ENCODE data around the gene KLK14.

KLK14 gene

DNA sequence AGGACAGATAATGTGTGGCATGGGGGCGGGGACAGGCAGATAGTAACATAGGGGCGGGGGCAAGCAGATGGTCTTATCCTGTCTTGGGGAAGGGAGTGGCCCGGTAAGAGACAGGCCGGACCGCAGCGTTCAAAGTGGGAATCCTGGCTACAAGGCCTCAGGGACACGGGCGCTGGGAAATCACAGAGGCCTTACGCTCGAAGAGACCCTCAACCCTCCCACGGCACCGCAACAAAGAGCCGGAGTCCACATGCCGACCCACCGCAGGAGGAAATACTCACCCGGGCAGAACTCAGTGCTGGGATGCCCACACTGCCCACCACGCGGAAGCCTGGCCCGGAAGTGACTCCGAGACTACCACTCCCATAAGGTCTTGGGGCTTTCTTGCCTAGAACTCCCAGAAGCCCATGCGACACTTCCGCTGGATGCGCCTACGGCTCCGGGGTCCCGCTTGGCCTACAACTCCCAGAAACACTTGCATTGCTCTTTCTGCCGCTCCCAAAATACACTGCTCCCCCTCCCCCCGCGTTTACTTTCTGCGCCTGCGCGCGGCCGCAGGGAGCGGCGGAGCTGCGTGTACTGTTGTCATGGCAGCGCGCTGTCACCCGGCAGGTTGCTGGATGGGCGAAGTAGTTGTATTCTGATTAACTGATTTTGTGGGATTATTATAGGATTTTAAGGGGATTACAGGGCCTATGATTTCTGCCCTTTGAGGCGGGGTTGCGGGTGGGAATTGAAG, 25.5 kb upstream of the KLK14 start, which contains the start of gene CTU1:
CTU1 (minus strand) TSS at position 344 of the 739 bp plus-strand sequence. CDS start 3,840 bp downstream, outside the sequence.
- DNase-seq, result peak; percentile 98

DNA sequence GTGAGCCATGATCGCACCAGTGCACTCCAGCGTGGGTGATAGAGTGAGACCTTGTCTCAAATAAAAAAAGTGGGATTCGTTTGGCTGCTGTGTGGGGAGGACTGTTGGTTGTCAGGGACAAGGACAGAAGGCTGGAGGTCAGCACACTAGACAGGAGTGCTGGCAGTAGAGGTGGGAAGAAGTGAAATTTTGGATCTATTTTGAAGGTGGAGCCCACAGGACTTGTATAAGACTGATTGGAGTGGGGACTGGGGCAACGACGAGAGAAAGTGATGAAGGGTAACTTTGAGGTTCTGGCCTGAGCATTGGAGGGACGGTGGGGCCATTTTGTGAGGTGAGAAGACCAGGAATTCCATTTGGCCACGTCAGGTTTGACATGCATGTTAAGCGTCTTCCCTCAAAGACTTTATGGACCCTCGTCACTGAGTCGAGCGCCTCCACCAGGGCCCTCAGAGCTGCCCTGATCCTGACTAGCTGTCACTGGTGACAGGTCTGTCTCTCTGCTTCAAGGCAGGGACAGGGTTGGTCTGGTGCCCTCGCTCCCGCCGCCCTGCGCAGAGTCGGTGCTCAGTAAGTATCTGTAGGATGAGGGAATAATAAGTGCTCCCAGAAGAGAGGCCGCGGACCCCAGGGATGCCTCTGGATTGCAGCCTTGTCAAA, 24.8 kb upstream of the KLK14 start:
- no peak for DNase-seq

DNA sequence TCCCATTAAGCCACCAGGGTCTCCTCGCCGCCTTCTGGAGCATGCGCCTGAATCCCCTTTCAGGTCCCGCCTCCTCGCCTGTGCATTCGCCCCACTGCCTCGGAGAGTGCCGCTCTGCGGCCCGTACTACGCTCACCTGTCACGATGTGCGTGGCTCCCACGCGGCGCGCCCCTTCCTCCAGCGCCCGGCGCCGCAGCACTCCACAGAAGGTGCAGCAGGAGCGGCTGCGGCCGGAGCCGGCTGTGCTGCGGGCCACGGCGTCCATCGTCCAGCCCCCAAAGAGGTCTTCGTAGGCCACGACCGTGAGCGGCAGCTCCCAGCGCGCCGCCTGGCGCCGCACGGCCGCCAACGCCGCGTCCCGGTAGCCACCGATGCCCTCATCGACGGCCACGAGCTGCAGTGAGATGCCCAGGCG, 21.2 kb upstream of the KLK14 start:
- no peak for DNase-seq

DNA sequence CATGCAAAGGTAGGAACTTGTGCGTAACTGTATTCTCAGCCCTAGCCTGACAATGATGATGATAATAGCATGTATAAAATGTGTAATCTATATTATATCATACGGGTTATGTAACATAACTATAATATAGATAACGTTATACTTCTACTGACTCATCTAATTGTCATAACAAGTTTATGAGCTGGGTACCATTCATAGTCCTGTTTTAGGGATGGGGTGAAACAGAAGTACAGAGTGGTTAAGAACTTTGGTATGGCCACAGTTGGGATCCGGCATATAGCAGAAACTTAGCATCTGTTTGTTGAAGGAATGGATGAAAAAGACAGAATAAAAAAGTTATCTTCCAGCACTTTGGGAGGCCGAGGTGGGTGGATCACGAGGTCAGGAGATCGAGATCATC, 20.3 kb upstream of the KLK14 start:
- no peak for DNase-seq

DNA sequence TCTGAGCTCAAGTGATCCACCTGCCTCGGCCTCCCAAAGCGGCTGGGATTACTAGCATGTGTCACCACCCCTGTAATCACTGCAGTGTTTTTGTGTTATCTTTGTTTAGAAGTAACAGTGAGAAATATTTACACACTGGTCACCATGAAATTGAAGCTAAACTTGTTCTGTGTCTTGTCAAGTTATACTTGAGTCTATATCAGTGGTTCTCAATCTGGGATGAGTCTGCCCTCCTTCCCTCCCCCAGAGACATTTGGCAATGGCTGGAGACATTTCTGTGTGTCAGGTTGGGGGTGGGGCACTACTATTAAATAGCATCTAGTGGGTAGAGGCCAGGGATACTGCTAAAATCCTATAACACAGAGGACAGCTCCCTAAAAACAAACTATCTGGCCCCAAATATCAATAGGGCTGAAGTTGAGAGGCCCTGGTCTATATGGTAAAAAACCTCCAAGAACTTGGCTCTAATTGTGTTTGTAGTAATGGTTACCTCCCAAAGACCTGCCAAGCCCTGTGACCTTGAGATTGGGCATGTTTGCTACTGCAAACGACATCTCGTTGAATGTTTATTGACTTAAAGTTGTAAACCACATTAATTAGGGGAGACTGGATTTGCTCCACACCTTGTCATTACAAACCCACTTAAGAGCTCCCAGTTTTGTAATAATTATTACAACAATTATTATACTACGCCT, 18.6 kb upstream of the KLK14 start:
- DNase-seq, result no peak

DNA sequence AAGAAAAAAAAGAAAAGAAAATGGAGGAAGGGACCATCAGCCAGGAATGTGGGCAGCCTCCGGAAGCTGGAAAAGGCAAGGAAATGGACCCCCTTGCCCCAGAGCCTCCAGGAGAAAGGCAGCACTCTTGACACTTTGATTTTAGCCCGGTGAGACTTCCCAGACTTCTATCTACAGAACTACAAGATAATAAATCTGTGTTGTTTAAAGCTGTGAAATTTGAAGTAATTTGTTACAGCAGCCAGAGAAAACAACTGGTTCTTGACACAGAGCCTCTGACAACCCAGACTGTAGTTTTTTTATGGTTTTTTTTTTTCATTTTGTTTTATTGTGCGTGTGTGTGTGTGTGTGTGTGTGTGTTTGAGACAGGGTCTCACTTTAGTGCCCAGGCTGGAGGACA, 17.9 kb upstream of the KLK14 start:
- DNase-seq, result no peak

DNA sequence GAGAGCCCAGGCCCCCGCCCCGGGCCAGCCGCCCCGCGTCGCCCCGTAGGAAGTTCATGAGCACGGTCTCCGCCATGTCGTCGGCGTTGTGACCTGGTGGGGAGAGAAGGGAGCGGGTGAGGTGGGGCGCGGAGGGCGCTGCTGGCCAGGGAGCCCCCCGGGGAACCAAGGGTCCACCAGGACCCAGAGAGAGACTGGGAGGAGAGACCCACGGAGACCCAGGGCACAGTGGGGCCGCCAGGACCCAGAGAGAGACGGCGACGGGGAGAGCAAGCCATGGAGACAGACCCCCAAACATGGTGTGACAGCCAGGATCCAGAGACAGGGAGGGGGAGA, 16.3 kb upstream of the KLK14 start:
- DNase-seq, result no peak

DNA sequence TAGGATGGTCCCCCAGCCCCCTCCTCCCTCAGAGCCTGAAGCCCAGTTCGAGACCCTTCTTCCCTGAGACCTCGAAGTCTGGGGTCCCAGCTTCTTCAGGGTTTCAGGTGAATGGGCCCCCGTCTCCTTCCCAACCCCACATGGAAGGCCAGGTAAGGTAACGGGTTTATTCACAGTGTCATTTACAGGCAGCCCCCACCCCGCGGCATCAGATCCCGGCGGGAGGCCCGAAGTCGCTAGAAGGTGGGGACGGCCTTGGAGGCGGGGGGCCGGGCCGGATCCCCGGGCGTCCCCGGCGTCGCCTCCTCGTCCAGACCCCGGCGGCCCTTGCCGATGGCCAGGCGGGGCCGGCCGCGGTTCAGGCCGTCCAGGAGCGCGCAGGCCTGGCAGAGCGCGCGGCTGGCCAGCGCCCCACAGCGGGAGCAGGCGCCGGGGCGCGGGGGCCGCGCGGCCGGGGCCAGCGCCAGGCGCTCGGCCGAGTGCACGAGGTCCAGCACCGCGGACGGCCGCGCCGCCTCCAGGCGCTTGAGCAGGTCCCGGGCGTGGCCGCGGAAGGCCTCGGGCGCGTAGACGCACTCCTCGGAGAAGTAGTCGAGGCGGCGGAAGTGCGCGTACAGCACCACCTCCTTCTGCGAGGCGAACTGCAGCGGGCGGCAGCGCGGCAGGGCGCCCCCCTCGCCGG, 15.8 kb upstream of the KLK14 start:
- DNase-seq, result peak; percentile 33

DNA sequence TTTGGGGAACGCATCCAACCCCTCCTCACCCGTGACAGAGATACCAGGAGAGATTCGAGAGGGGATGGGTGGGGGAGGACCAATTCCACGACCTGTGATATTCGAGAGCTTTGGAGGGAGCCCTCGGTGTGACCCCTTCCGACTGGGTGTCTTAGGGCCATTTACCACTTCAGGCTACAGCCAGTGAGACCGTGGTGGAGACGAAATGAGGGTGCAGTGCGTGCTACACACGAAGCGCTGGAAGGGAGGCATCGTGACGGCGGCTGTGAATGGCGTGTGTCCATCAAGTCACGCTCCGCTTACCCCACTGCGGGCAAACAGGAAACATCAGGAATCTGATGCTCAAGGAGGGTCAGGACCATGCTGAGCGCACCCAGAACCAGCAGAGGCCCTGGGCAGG, 15.1 kb upstream of the KLK14 start:
- DNase-seq, result no peak

DNA sequence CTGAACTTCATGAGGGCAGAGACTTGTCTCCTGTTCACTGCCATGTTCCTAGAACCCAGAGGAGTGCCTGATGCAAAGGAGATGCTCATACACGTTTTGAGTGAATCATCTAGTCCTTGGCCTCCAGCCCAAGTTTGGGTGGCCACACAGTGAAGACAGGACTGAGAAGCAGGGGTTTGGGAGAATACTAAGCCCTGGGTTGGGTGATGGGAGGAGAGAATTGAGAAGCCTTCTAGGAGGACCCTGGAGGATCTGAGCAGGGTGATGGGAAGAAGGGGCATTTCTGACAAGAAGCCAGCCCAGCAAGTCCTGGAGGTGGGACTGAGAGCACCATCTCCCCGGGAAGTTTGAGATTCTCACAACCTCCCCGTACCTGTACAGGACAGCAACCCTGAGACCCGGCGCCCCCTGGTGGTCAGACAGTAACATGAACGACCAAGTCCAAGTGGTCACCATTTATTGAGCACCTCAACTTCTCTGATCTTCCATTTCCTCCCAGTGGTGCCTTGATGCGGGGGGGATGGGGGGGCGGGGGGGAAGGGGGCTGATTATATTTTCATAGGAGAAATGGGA, 14.6 kb upstream of the KLK14 start:
- peak; percentile 83 for DNase-seq

DNA sequence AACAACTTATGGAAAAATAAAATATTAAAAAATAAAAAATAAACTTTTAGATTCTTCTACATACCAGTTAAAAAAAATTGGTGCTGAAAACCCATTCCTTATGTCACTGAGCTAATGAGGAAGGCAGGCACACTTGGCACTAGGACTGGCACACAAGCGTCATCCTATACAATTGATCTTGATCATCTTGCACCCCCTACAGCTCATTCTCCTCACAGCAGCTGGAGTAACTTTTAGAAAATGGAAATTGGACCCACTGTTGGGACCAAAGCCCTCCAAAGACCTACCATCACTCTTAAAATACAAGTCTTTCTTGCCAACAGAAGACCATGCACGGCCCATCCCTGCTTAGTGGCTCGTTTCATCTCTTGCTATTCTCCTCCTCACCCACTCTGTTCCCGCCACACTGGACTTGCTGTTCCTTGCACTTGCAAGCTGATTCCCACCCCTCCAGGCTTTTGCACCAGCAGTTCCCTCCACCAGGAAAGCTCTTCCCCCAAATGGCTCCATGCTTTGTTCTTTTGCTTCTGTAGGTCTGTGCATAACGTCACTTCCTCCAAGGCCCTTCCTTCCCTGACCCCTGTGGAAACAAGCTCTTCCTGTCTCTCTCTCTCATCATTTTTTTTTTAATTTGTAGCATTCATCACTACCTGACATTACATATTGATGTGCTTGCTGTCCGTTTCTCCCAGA, 13.9 kb upstream of the KLK14 start:
- DNase-seq, result no peak

DNA sequence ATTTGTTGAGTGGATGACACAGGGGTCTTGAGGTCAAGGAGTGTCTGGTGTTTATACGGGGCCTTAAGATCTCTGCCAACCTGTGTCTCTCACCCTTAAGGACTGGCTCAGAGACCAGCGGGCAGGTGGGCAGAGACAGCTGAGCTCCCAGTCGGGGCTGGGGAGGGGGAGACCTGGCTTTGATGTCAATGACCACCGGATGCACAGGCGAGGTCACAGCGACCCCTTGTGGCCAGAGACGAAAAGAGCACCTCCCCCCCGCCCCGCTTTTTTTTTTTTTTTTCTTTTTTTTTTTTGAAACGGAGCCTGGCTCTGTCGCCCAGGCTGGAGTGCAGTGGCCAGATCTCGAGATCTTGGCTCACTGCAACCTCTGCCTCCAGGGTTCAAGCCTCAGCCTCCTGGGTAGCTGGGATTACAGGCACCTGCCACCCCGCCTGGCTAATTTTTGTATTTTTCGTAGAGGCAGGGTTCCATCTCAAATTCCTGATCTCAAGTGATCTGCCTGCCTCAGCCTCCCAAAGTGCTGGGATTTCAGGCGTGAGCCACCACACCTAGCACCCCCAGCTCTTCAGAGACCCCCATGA, 12.1 kb upstream of the KLK14 start:
- DNase-seq, result peak; percentile 51

DNA sequence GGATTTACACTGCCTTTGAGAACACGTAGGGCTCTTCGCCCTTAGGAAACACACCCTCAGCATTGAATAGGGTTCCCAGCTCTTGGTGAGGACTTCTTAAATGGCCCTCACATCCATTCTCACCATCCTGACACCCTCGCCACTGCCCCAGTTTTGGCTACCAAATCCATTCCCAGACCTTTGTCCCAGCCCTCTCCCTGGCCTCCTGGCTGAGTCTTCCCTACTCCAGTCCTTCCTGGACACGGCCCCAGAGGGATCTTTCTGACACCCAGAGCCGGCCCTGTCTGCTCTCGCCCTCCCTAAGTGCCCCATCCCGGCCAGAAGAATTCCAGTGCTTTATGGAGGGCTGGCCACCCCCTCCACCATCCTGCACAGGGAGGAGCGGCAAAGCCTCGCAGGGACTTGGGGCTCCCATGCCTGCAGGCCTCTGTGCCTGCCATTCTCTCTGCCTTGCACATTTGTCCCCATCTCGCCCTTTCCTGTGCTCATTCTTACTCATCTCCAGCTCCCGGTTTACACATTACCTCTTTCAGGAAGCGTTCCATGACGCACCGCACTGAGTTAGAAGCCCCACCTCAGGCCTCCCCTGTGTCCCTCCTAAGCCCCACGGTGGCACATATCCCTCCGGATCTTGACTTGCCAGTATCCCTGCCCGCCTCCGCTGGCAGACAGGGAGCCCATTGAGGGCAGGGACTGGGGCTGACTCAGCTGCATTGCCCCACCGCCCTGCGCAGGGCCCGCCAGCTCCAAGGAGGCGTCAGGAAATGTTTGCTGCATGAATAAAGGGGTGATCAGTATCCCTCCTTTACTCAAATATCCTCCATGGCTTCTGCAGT, 11.0 kb upstream of the KLK14 start:
- no peak for DNase-seq

DNA sequence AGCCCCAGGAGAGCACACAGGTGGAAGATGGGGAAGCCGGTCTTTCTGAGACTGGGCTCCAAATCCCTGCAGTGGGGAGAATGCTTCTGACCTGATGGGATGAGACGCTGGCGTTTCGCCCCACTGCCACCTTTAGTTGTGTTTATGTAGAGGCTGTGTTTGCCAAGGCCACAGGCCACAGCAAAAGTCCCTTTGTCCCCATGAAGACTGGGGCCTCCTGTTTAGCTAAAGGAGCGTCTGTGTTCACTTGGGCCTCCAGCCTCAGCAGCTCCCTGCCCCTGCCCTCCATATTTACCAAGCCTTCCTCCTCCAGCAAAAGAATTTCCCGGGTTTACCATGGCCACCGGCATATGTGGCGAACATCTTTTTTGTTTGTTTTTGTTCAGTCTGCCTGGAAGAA, 10.4 kb upstream of the KLK14 start:
- no peak for DNase-seq

DNA sequence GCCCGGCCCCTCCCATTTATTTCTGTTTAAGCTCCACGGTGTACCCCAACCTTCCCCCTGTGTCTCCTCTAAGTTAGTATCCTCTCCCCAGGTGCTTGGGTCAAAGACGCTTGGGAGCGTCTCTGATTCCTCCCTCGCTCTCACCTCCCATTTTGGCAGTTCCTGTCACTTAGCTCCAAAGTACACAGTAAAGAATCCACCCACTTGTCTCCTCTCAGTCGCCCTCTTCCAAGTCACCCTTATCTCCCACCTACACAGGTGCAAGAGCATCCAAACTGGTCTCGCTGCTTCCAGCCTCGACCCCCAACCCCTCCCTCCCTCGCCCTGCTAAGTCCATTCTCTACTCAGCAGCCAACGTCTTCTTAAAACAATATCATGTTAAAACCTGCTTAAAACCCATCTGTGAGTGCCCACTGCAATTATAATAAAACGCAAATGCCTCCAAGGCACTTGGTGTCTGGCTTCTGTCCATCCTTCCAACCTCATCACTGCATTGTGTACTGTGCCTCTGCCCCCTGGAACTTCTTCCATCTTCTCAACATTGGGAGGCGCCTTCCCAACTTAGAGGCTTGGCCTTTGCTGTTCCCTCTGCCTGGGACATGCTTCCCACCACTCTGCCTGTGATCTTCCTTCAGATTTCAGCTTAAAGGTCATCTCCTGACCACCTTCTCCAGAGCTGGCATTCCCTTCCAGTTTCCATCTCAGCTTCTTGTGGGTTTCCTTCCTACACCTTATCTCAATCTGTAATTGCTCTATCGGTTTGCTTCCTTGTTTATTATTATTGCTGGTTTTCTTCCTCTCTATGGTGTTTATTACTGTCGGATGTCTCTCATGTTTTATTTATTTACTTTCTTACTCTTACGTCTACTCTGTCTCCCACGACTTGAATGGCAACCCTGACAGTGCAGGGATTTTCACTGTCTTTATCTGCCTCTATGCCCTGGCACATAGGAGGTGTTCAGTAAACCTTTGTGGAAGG, 9.5 kb upstream of the KLK14 start:
- DNase-seq, result no peak

DNA sequence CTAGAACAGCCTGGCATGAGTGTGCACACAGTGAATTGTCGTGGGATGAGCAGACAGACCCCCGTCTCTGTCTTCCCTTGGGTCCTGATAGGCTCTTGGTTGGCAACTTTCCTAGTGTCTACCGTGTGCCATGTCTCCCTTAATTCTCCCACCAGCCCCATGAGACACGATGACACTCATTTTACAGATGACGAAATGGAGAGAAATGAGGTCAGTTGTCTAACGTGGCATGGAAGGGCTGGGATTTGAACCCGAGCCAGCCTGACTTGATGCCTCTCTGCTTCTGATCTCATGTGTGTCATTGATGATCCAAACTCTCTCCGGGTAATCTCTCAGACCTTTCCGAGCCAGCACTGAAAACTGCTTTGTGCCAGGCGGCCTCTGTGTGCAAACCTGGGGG, 8.4 kb upstream of the KLK14 start:
- no peak for DNase-seq

DNA sequence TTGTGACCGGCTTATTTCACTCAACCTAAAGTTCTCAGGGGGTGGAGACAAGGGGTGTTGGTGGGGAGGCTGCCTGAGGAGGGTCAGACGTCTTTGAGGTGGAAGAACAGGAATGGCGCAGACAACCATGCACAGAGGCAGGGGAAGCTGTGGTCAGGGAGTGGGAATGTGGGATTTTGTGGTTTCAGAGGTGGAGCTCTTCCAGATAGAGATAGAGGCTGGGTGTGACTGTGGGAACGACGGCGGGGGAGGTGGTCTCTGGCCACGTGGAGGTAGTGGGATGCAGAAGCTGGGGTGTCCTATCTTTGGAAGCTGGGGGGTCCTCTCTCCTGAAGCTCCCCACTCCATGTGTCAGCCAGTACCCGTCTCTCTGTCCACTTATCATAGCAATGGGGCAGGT, 7.8 kb upstream of the KLK14 start:
- no peak for DNase-seq

DNA sequence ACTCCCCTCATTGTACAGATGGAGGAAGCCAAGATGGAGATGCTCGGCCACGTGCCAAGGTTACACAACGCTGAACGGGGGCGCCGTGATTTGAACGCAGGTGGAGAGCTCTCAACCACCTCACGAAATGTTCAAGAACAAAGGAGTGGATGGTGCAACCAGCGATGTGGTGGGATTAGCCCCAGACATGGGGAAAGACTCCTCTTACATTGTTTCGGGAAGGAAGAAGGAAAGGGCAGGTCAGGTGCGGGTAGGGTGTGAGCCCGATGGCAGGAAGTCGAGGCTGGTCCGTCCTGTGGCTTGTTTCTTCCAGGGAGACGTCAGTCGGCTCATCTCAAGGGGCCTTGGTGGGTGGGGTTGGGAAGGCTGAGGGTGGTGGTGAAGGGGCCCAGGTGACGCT, 7.1 kb upstream of the KLK14 start:
- DNase-seq, result no peak

DNA sequence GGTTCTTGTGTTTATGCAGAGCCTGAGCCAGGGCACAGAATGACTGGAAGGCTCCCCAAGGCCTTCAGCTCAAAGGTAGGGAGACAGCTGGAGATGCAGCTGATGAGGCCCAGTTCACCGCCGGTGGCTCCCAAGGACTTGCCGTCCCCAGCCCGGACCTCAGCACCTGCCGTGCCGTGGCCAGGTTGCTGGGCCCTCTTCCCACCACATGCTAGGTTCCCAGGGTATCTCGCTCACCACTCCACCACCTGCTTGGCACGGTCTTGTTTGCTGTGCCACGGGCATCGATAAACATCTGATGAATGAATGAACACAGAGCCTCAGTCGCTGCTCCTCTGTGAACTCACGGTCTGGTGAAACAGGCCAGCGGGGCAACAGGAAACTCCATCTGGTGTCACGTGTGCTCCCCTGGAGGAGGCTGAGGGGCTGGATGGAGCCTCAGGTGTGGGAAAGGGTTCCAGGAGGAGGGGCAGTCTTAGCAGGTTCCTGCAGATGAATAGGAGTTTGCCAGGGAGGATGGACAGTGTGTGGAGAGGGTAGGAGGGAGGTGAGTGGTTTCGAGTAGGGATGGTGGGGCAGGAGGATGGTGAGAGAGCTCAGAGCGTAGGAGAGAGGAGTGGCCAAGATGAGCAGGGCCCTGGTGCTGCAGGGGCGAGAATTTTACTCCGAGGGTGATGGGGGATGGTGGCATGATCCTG, 3.6 kb upstream of the KLK14 start:
- DNase-seq, result no peak
